ENCODE measurements around the gene PARS2.

Gene PARS2

DNA sequence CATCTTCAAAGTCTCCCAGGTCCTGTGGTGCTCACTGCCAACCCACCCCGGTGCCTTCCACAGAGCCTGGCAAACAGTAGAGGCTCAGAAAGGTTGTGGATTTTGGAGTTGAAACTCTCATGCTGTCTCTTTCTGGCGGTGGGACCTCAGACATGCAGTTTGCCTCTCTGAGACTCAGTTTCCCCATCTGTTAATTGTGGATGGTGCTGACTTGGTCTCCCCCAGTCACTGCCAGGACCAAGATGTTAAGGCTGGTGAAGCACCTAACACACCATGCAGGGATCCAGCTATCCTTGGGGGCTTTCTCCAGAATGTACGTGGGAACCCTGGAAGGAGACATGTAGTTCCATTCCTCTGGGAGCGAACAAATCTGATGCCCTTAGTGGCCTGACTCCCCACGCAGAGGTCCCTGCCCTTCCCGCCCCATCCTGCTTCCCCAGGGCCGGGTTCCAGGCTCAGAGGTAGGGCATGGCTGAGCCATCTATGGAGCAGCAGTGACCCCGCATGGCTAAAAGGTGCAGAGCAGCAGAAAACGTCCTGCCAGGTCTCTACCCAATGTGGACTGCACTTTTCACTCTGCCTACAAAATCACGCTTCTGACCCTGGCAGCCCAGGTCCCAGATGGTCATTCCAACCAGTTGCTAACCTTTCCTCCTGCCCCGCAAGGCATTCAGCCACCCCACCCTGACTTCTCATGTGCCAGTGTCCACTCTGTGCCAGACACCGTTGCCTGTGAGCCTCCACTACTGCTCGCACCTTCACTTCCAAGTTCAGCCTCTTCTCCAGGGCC is 46.0 kb upstream of the PARS2 start:
- peak; percentile 87 for TF ChIP-seq CTCF (conservative IDR thresholded peaks at IDR 0.05)
- no peak overlapping the region for H3K27ac ChIP-seq

DNA sequence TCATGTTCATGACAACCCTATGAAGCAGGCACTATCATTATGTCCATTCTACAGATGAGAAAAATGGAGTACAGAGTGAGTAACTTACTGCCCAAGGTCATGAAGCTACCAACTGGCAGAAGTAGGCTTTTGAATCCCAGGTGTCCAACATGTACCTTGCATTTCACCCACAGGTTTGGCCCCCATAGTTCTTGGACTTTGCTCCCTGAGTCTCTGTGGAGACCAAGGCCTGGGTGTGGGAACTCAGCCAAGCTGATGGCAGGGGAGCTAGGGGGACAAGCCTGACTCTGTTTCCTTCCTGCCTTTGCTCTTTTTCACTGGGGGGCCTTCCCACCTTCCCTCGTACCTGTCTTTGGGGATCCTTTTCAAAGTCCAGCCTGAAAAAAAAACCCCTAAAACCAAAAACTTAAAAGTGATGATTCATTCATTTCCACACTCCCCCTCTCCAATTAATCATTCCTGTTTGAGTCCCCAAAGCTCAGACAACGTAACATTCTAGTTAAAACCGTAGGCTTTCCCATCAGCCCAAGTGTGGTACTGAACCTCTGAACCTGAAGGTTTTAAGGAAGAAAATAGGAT is 45.3 kb upstream of the PARS2 start:
- TF ChIP-seq CTCF (conservative IDR thresholded peaks at IDR 0.05) = no peak
- no peak overlapping the region for H3K27ac ChIP-seq

GRCh38 chr1:54808443-54809207 is 44.3 kb upstream of the PARS2 start:
- TF ChIP-seq CTCF (conservative IDR thresholded peaks at IDR 0.05) = no peak
- H3K27ac ChIP-seq = no peak overlapping the region

DNA sequence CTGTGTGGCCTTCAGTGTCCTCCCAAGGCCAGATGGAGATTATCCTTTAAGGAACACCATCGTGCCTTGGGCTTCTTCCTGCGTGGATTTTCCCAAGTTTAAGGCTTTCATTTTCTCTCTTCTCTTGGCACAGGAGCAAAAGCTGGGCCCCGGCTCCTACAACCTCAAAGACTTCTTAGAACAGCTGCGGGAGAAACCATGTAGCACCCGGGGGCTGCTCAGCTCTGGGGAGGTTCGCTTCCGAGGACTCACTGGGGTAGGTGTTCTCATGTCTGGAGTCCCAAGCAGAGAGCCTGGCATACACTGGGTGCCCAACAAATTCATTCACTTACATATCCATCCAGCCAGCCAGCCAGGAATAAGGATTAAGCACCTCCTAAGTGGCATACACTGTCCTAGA is 43.4 kb upstream of the PARS2 start:
- no peak overlapping the region for H3K27ac ChIP-seq
- TF ChIP-seq CTCF (conservative IDR thresholded peaks at IDR 0.05) = no peak

- TF ChIP-seq CTCF (conservative IDR thresholded peaks at IDR 0.05) = no peak
- no peak overlapping the region for H3K27ac ChIP-seq
Observed at GRCh38 chr1:54806931-54807611, 42.7 kb upstream of the PARS2 start.

GRCh38 chr1:54805981-54806381 is 41.7 kb upstream of the PARS2 start:
- no peak overlapping the region for H3K27ac ChIP-seq
- no peak for TF ChIP-seq CTCF (conservative IDR thresholded peaks at IDR 0.05)

GRCh38 chr1:54805466-54805865 is 41.1 kb upstream of the PARS2 start:
- no peak overlapping the region for H3K27ac ChIP-seq
- TF ChIP-seq CTCF (conservative IDR thresholded peaks at IDR 0.05) = no peak
